Measurements from ENCODE around the gene SPRING1.

GRCh38 chr12:116739381-116739887 lies 1.6 kb upstream of the SPRING1 start:
- TF ChIP-seq, protein P1, sequence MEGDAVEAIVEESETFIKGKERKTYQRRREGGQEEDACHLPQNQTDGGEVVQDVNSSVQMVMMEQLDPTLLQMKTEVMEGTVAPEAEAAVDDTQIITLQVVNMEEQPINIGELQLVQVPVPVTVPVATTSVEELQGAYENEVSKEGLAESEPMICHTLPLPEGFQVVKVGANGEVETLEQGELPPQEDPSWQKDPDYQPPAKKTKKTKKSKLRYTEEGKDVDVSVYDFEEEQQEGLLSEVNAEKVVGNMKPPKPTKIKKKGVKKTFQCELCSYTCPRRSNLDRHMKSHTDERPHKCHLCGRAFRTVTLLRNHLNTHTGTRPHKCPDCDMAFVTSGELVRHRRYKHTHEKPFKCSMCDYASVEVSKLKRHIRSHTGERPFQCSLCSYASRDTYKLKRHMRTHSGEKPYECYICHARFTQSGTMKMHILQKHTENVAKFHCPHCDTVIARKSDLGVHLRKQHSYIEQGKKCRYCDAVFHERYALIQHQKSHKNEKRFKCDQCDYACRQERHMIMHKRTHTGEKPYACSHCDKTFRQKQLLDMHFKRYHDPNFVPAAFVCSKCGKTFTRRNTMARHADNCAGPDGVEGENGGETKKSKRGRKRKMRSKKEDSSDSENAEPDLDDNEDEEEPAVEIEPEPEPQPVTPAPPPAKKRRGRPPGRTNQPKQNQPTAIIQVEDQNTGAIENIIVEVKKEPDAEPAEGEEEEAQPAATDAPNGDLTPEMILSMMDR (IDR thresholded peaks at IDR 0.05; ENCODE audit: insufficient read depth, low read length, poor library complexity, severe bottlenecking), result no peak
- TF ChIP-seq EZH2phosphoT487 (conservative IDR thresholded peaks at IDR 0.05; ENCODE audit: low read length), result no peak
